ENCODE results near the gene ATPAF1. TPM values are rescaled to one million over a fixed set of nuclear protein-coding genes. Genes with fewer than 3 reads are reported as not detected.
"Not testable (repeated sequence)": the region's sequence is repeated elsewhere in the genome, so short reads cannot be mapped to it uniquely, and the experiment has no call there.

Gene ATPAF1
- total RNA-seq, 1 donor from 2014 or later: 35.7 TPM

GRCh38 chr1:46665983-46666382 is 2.2 kb downstream of the ATPAF1 start:
- no peaks in the 10 kb centered on the region for H3K27me3 Mint-ChIP-seq (ENCODE audit: unreplicated experiment)
- TF ChIP-seq, protein P1, sequence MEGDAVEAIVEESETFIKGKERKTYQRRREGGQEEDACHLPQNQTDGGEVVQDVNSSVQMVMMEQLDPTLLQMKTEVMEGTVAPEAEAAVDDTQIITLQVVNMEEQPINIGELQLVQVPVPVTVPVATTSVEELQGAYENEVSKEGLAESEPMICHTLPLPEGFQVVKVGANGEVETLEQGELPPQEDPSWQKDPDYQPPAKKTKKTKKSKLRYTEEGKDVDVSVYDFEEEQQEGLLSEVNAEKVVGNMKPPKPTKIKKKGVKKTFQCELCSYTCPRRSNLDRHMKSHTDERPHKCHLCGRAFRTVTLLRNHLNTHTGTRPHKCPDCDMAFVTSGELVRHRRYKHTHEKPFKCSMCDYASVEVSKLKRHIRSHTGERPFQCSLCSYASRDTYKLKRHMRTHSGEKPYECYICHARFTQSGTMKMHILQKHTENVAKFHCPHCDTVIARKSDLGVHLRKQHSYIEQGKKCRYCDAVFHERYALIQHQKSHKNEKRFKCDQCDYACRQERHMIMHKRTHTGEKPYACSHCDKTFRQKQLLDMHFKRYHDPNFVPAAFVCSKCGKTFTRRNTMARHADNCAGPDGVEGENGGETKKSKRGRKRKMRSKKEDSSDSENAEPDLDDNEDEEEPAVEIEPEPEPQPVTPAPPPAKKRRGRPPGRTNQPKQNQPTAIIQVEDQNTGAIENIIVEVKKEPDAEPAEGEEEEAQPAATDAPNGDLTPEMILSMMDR (IDR thresholded peaks at IDR 0.05): no peak
- no peak for DNase-seq (ENCODE audit: extremely low spot score, unreplicated experiment)
- H3K27ac Mint-ChIP-seq (ENCODE audit: unreplicated experiment): no peak overlapping the region
- no peaks in the 10 kb centered on the region for H3K9me3 Mint-ChIP-seq (ENCODE audit: unreplicated experiment)
- peaks cover 11% of the 10 kb centered on the region for H3K36me3 Mint-ChIP-seq (ENCODE audit: unreplicated experiment)
- H3K4me3 Mint-ChIP-seq (ENCODE audit: unreplicated experiment): no peak overlapping the region
- H3K4me1 Mint-ChIP-seq (ENCODE audit: unreplicated experiment): peaks cover 12% of the 10 kb centered on the region

DNA sequence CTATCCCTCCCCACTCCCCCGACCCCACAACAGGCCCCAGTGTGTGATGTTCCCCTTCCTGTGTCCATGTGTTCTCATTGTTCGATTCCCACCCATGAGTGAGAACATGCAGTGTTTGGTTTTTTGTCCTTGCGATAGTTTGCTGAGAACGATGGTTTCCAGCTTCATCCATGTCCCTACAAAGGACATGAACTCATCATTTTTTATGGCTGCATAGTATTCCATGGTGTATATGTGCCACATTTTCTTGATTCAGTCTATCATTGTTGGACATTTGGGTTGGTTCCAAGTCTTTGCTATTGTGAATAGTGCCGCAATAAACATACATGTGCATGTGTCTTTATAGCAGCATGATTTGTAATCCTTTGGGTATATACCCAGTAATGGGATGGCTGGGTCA is 5.2 kb downstream of the ATPAF1 start:
- H3K9me3 Mint-ChIP-seq (ENCODE audit: unreplicated experiment); DNase-seq (ENCODE audit: extremely low spot score, unreplicated experiment); H3K4me3 Mint-ChIP-seq (ENCODE audit: unreplicated experiment); H3K27ac Mint-ChIP-seq (ENCODE audit: unreplicated experiment); H3K27me3 Mint-ChIP-seq (ENCODE audit: unreplicated experiment): not testable (repeated sequence)
- peaks cover 15% of the 10 kb centered on the region for H3K36me3 Mint-ChIP-seq (ENCODE audit: unreplicated experiment)
- peaks cover 12% of the 10 kb centered on the region for H3K4me1 Mint-ChIP-seq (ENCODE audit: unreplicated experiment)

DNA sequence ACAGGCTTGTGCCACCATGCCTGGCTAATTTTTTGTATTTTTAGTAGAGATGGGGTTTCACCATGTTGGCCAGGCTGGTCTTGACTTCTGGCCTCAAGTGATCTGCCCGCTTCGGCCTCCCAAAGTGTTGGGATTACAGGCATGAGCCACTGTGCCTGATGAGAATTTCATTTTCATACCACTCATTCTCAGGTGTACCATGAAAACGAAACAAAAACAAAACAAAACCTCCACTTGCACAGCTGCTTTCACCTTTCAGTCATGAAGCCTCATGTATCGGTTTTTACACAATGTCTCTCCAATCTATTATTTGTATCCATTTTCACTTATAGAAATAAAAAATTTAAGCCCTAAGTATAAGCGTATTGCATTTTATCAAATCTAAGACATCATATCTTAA is 8.0 kb downstream of the ATPAF1 start:
- H3K4me3 Mint-ChIP-seq (ENCODE audit: unreplicated experiment); H3K27ac Mint-ChIP-seq (ENCODE audit: unreplicated experiment); DNase-seq (ENCODE audit: extremely low spot score, unreplicated experiment); H3K9me3 Mint-ChIP-seq (ENCODE audit: unreplicated experiment); H3K4me1 Mint-ChIP-seq (ENCODE audit: unreplicated experiment); H3K27me3 Mint-ChIP-seq (ENCODE audit: unreplicated experiment): not testable (repeated sequence)
- H3K36me3 Mint-ChIP-seq (ENCODE audit: unreplicated experiment): peaks cover 30% of the 10 kb centered on the region

DNA sequence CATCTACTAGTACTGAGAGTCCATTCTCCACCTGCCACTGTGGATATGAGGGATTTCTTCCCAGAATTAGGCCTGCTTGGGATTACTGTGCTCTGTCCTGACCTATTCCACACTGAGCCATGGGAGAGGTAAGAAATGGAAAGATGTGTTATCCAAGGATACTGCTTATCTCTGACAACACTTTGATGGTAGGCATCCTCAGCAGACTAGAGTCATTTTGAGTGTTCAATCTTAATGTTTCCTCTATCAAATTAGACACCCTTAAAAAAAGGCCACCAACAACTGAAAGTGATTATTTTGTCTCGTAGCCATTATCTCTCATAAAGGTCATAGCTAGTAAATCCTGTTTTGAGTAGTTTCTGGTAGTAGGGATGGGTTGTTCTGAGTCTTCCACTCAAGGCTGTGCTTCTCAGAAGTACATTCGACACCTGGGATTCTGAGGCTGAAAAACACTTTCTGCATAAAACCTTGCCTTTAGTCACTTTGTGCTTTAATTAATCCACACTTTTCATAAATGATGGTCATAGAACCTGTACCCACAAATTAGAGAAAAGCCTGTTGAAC is 8.8 kb downstream of the ATPAF1 start:
- peaks cover 30% of the 10 kb centered on the region for H3K36me3 Mint-ChIP-seq (ENCODE audit: unreplicated experiment)
- no peaks in the 10 kb centered on the region for H3K4me1 Mint-ChIP-seq (ENCODE audit: unreplicated experiment)
- TF ChIP-seq, protein P1 (IDR thresholded peaks at IDR 0.05): no peak
- no peak overlapping the region for H3K27ac Mint-ChIP-seq (ENCODE audit: unreplicated experiment)
- H3K27me3 Mint-ChIP-seq (ENCODE audit: unreplicated experiment): no peaks in the 10 kb centered on the region
- no peak for DNase-seq (ENCODE audit: extremely low spot score, unreplicated experiment)
- H3K9me3 Mint-ChIP-seq (ENCODE audit: unreplicated experiment): no peaks in the 10 kb centered on the region
- no peak overlapping the region for H3K4me3 Mint-ChIP-seq (ENCODE audit: unreplicated experiment)

- Mint-ChIP-seq H3K27me3 (ENCODE audit: unreplicated experiment) (no peaks in the 10 kb centered on the region), H3K36me3 (ENCODE audit: unreplicated experiment) (peaks cover 33% of the 10 kb centered on the region), H3K4me3 (ENCODE audit: unreplicated experiment) (no peak overlapping the region), H3K9me3 (ENCODE audit: unreplicated experiment) (no peaks in the 10 kb centered on the region), H3K27ac (ENCODE audit: unreplicated experiment) (no peak overlapping the region), H3K4me1 (ENCODE audit: unreplicated experiment) (peaks cover 3% of the 10 kb centered on the region)
- DNase-seq (ENCODE audit: extremely low spot score, unreplicated experiment): no peak
- TF ChIP-seq, protein P1 (IDR thresholded peaks at IDR 0.05): no peak
Observed at GRCh38 chr1:46657775-46658174, 10.4 kb downstream of the ATPAF1 start.

DNA sequence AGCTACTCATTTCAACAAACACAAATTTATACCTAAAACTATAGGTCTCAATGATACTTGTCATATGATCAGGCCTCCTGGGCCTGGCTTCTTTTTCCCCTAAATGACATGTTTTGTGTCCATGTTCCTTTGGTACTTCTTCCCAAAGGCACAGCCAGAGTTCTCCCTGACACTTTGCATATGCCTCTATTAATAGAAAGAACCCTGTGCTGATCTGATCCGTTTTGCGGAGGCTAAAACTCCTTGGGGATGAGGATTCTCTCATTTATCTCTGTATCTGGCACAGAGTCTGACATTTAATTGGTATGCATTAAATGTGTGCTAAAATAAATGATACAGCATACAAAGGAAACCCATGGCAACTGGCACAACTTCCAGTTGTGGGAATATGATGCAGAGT is 11.5 kb downstream of the ATPAF1 start:
- TF ChIP-seq, protein P1 (IDR thresholded peaks at IDR 0.05): no peak
- Mint-ChIP-seq H3K36me3 (ENCODE audit: unreplicated experiment) (peaks cover 39% of the 10 kb centered on the region), H3K4me3 (ENCODE audit: unreplicated experiment) (no peak overlapping the region), H3K4me1 (ENCODE audit: unreplicated experiment) (peaks cover 3% of the 10 kb centered on the region), H3K27ac (ENCODE audit: unreplicated experiment) (no peak overlapping the region), H3K9me3 (ENCODE audit: unreplicated experiment) (no peaks in the 10 kb centered on the region), H3K27me3 (ENCODE audit: unreplicated experiment) (no peaks in the 10 kb centered on the region)
- no peak for DNase-seq (ENCODE audit: extremely low spot score, unreplicated experiment)

Data from osteocyte (in vitro differentiated cells).